ENCODE results near the gene BMP8B. TPM values are rescaled to one million over a fixed set of nuclear protein-coding genes. Genes with fewer than 3 reads are reported as not detected.
"Not testable (repeated sequence)": the region's sequence is repeated elsewhere in the genome, so short reads cannot be mapped to it uniquely, and the experiment has no call there.

BMP8B gene
- total RNA-seq, 3 donors from 2014 or later: 0.48 to 1.3 (median 0.59) TPM

- H3K27me3 ChIP-seq; H3K36me3 ChIP-seq; H3K9me3 ChIP-seq; H3K4me1 ChIP-seq; H3K27ac ChIP-seq; H3K4me3 ChIP-seq; DNase-seq (ENCODE audit: low spot score in 2 of 2); intact Hi-C loops (cut with DNase I; ENCODE audit: low total_unique reads): not testable (repeated sequence)
Observed at GRCh38 chr1:39766466-39766865, 22.2 kb downstream of the BMP8B start.

GRCh38 chr1:39764512-39764911, 24.2 kb downstream of the BMP8B start:
- H3K27ac ChIP-seq; H3K4me3 ChIP-seq; H3K4me1 ChIP-seq; DNase-seq (ENCODE audit: low spot score in 2 of 2); H3K27me3 ChIP-seq; intact Hi-C loops (cut with DNase I; ENCODE audit: low total_unique reads); H3K9me3 ChIP-seq; H3K36me3 ChIP-seq: not testable (repeated sequence)

GRCh38 chr1:39763619-39764374, 24.9 kb downstream of the BMP8B start:
- H3K4me1 ChIP-seq; H3K4me3 ChIP-seq; H3K9me3 ChIP-seq; DNase-seq (ENCODE audit: low spot score in 2 of 2); H3K36me3 ChIP-seq; H3K27ac ChIP-seq; H3K27me3 ChIP-seq; intact Hi-C loops (cut with DNase I; ENCODE audit: low total_unique reads): not testable (repeated sequence)

GRCh38 chr1:39762550-39763540, 25.8 kb downstream of the BMP8B start:
- no peak for TF ChIP-seq POLR2A (IDR thresholded peaks at IDR 0.05)
- no peak for TF ChIP-seq POLR2AphosphoS5 (IDR thresholded peaks at IDR 0.05)
- no peak for TF ChIP-seq CTCF (IDR thresholded peaks at IDR 0.05)

GRCh38 chr1:39761557-39762260, 27.0 kb downstream of the BMP8B start:
- no peaks in the 10 kb centered on the region for H3K27me3 ChIP-seq
- intact Hi-C loops (cut with DNase I; ENCODE audit: low total_unique reads): no loop called here
- H3K36me3 ChIP-seq: no peaks in the 10 kb centered on the region
- no peaks in the 10 kb centered on the region for H3K9me3 ChIP-seq
- H3K27ac ChIP-seq: no peak overlapping the region
- DNase-seq (ENCODE audit: low spot score in 2 of 2): no peak
- TF ChIP-seq POLR2AphosphoS5 (IDR thresholded peaks at IDR 0.05): no peak
- H3K4me3 ChIP-seq: no peak overlapping the region
- no peaks in the 10 kb centered on the region for H3K4me1 ChIP-seq

More at GRCh38 chr1:39762550-39763540, 25.8 kb downstream of the BMP8B start:
- no peaks in the 10 kb centered on the region for H3K9me3 ChIP-seq
- no peak for DNase-seq (ENCODE audit: low spot score in 2 of 2)
- no peak overlapping the region for H3K4me3 ChIP-seq
- H3K27me3 ChIP-seq: no peaks in the 10 kb centered on the region
- intact Hi-C loops (cut with DNase I; ENCODE audit: low total_unique reads): no loop called here
- no peaks in the 10 kb centered on the region for H3K36me3 ChIP-seq
- H3K4me1 ChIP-seq: no peaks in the 10 kb centered on the region
- no peak overlapping the region for H3K27ac ChIP-seq

GRCh38 chr1:39761016-39761415, 27.6 kb downstream of the BMP8B start:
- intact Hi-C loops (cut with DNase I; ENCODE audit: low total_unique reads): no loop called here
- no peak for DNase-seq (ENCODE audit: low spot score in 2 of 2)
- Histone ChIP-seq H3K27me3 (no peaks in the 10 kb centered on the region), H3K36me3 (peaks cover 1% of the 10 kb centered on the region), H3K9me3 (no peaks in the 10 kb centered on the region), H3K4me1 (no peaks in the 10 kb centered on the region), H3K27ac (no peak overlapping the region), H3K4me3 (no peak overlapping the region)
- TF ChIP-seq POLR2A (IDR thresholded peaks at IDR 0.05) (no peak), POLR2AphosphoS5 (IDR thresholded peaks at IDR 0.05) (no peak), CTCF (IDR thresholded peaks at IDR 0.05) (no peak)
